ENCODE measurements around the gene HMCN1. TPM values are rescaled to one million over a fixed set of nuclear protein-coding genes. Genes with fewer than 3 reads are reported as not detected.
A peak's percentile ranks its signal among the peaks of the same experiment; 100 is the strongest.

HMCN1 gene
- under 1 TPM in 1 of 2 experiments, not detected in 1; under 0.01 TPM for total RNA-seq

DNA sequence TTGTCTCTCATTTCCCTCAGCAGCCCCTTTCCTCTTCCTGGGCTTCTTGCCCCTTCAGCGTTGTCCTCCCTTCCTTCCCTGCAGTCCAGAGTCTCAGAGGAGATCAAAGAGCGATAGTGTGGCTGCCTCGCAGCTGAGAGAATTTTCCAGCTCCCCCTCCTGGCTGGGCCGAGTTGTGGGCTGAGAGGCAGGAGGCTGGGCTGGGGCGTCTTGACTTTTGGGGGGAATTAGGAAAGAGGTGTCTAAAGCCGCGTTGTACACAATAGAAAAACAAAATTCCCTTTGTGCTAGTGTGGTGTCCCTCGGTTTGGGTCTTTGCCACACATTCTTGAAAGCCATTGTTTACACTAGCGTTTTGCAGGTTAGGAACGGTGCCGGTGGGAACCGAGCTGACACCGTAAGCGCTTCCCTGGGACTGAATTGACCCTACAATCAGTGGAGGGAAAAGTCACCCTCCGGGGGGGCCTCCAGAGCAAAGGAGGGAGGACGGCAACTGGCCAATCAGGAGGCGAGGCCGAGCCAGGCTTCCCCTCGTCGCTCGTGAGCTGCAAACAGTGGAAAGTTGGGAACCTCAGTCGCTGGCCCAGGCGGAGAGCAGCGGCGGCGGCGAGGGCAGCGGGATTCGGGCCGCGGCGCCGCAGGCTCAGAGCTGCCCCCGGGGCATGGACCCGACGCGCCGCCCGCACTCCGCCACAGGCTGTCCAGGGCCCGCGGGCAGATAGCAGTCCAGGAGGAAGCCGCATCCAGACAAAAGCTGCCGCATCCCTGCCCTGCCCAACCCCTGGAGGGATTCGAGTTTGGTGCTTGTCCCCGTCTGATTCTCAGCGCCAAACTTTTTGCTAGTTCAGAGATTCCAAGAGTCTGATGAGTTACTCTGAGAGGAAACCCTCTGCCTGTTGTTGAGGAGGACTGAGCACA lies at the start of gene HMCN1:
Gene HMCN1 (plus strand): TSS at position 574 of the 918 bp plus-strand sequence. CDS start 389 bp downstream, outside the sequence.
- H3K4me1 Mint-ChIP-seq, result peaks cover 18% of the 10 kb centered on the region
- CTCF ChIA-PET, result interaction anchor here (1.2 kb wide), 1 partner anchor 16 kb away, joined by 3 read pairs; no protein-coding TSS in a partner anchor
- H3K36me3 Mint-ChIP-seq (ENCODE audit: low read depth), result peaks cover 5% of the 10 kb centered on the region
- no peak within 1 kb of the TSS for H3K27ac Mint-ChIP-seq
- H3K9me3 Mint-ChIP-seq, result peaks cover 2% of the 10 kb centered on the region
- peak within 1 kb of the TSS; percentile 51 for H3K4me3 Mint-ChIP-seq
- DNase-seq, result peak; percentile 18
- peaks cover 54% of the 10 kb centered on the region for H3K27me3 Mint-ChIP-seq
- POLR2A ChIA-PET, result no interaction called here

DNA sequence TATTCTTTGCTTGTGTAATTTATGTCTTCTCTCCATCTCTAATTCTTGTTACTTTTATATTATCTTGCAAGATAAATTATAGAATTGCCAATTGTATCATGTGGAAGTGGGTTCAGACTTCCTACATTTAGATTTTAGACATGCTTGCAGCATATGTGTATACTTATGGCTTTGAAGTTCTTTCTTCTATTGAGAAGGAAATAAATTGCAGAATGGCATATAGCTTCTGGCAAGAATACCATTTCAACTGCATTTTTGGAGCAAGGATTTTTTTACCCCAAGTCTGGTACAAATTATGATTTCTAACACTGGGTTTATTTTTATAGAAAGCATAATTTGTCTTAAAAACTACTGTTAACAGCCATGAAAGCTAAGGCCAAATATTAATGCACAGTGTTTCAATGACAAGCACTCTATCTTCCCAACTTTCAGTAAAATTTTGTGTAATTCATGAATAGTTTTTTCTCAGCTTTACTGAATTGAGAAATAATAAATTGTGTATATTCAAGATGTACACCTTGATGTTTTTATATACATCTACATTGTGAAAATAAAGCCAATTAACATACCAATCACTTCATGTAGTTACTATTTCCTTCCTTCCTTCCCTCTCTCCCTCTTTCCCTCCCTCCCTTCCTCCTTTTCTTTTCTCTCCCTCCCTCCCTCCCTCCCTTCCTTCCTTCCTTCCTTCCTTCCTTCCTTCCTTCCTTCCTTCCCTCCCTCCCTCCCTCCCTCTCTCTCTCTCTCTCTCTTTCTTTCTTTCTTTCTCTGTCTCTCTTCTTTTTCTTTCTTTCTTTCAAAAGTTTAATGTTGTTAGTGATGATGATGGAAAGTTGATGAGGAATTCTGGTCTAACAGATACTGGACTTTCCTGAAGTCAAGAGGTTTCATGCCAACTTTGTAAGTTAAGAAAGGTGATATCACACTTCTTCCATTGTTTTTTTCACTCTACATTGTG lies 47.1 kb upstream of the HMCN1 start:
- ChIA-PET POLR2A (no interaction called here), CTCF (no interaction called here)
- Mint-ChIP-seq H3K4me3 (no peak overlapping the region), H3K27me3 (peaks cover 9% of the 10 kb centered on the region), H3K36me3 (ENCODE audit: low read depth) (no peaks in the 10 kb centered on the region), H3K4me1 (no peaks in the 10 kb centered on the region), H3K27ac (no peak overlapping the region), H3K9me3 (no peaks in the 10 kb centered on the region)
- DNase-seq, result no peak

DNA sequence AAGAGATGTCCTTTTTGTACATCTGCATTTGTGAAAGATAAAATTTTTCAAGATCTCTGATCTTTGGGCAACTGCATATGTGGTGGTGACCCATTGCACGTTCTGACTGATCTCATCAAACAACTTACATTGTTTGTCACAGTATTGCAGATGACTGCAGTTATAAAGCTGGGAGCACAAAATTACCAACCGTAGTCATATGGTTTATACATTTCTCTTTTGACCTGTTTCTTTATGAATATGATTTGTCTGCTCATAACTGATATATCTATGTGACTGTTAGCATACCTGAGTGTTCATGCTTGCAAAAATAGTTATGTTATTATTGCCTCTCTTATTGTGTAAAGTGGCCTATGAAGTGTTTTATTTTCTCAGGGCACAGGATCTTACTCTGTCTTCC lies 43.7 kb upstream of the HMCN1 start:
- POLR2A ChIA-PET, result no interaction called here
- no peak for DNase-seq
- Mint-ChIP-seq H3K4me1 (peaks cover 13% of the 10 kb centered on the region), H3K27ac (no peak overlapping the region), H3K27me3 (peaks cover 9% of the 10 kb centered on the region), H3K36me3 (ENCODE audit: low read depth) (peaks cover 11% of the 10 kb centered on the region), H3K9me3 (peaks cover 10% of the 10 kb centered on the region), H3K4me3 (no peak overlapping the region)
- CTCF ChIA-PET, result no interaction called here

DNA sequence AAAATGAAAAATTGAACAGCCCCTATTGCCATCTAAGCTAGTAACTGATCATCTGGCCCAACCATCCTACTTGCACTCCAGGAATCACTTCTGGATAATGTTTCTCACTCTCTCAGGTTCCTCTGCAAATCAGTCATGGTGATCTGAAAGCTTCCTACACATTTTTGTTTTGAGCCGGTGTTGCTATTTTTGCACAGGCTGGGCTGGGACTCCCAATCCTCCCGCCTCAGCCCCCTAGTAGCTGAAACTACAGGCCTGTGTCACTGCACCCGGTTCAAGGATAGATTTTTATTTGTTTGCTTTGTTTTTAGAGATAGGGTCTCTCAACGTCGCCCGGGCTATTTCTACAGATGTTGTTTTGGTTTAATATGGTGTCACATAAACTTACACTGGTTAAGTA lies 40.5 kb upstream of the HMCN1 start:
- H3K27ac Mint-ChIP-seq, result peak overlapping the region; percentile 41
- ChIA-PET CTCF (interaction anchor here (1.1 to 2.3 kb wide), 5 partner anchors 13 to 646 kb away, joined by 3 to 9 read pairs (median 3); no protein-coding TSS in a partner anchor), POLR2A (interaction anchor here (3.9 kb wide), 1 partner anchor 377 kb away, joined by 18 read pairs; the partner anchor contains the start of gene IVNS1ABP)
- peaks cover 10% of the 10 kb centered on the region for H3K9me3 Mint-ChIP-seq
- H3K27me3 Mint-ChIP-seq, result peaks cover 2% of the 10 kb centered on the region
- H3K4me3 Mint-ChIP-seq, result peak overlapping the region; percentile 39
- no peak for DNase-seq
- H3K4me1 Mint-ChIP-seq, result peaks cover 13% of the 10 kb centered on the region
- H3K36me3 Mint-ChIP-seq (ENCODE audit: low read depth), result peaks cover 11% of the 10 kb centered on the region

GRCh38 chr1:185694081-185694480 lies 40.1 kb upstream of the HMCN1 start:
- H3K36me3 Mint-ChIP-seq (ENCODE audit: low read depth), result peaks cover 11% of the 10 kb centered on the region
- H3K27ac Mint-ChIP-seq, result peak overlapping the region; percentile 41
- ChIA-PET CTCF (interaction anchor here (1.0 to 2.3 kb wide), 7 partner anchors 13 to 647 kb away, joined by 3 to 9 read pairs (median 3); no protein-coding TSS in a partner anchor), POLR2A (interaction anchor here (1.2 to 3.9 kb wide), 2 partner anchors 13 to 377 kb away, joined by 5 to 18 read pairs; partner anchors contain the start of gene IVNS1ABP)
- DNase-seq, result peak; percentile 36
- peak overlapping the region; percentile 39 for H3K4me3 Mint-ChIP-seq
- H3K27me3 Mint-ChIP-seq, result peaks cover 2% of the 10 kb centered on the region
- peaks cover 10% of the 10 kb centered on the region for H3K9me3 Mint-ChIP-seq
- H3K4me1 Mint-ChIP-seq, result peaks cover 13% of the 10 kb centered on the region

GRCh38 chr1:185695299-185695698 lies 38.9 kb upstream of the HMCN1 start:
- H3K27ac Mint-ChIP-seq, result no peak overlapping the region
- ChIA-PET CTCF (interaction anchor here (0.9 to 2.3 kb wide), 4 partner anchors 14 to 400 kb away, joined by 3 to 9 read pairs (median 4); no protein-coding TSS in a partner anchor), POLR2A (interaction anchor here (3.9 kb wide), 1 partner anchor 378 kb away, joined by 18 read pairs; the partner anchor contains the start of gene IVNS1ABP)
- peaks cover 13% of the 10 kb centered on the region for H3K4me1 Mint-ChIP-seq
- no peak for DNase-seq
- H3K9me3 Mint-ChIP-seq, result peaks cover 10% of the 10 kb centered on the region
- no peak overlapping the region for H3K4me3 Mint-ChIP-seq
- H3K27me3 Mint-ChIP-seq, result peaks cover 4% of the 10 kb centered on the region
- H3K36me3 Mint-ChIP-seq (ENCODE audit: low read depth), result peaks cover 11% of the 10 kb centered on the region

DNA sequence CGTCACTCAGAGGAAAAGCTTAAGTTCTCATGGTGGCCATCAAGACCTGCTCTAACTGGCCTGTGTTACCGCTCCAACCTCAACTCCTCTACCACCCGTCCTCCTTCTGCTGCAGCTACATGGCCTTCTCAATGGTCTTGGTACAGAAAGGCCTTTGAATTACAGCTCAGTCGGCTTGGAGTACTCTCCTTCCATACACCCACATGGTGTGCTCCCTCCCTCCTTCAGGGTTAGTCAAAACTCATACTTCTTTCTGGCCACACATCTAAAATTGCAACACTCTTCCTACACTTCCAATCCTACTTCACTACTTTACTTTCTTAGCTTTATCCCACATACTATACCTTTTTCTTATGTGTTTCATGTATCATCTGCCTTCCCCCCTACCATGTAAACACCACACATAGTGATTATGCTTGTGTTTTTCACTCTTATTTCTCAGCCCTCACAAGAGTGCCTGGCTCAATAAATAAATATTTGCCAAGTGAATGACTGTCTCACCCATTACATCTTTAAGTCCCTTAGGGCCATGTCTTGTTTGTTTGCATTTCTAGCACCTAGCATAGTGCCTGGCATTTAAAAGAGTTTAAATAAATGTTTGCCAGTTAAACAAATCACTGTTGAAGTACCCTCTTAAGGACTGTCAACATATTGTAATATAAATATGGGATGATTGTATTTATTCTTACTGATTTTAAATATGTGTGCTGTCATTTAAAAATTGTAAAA lies 37.6 kb upstream of the HMCN1 start:
- Mint-ChIP-seq H3K4me3 (no peak overlapping the region), H3K4me1 (peaks cover 21% of the 10 kb centered on the region), H3K27me3 (peaks cover 4% of the 10 kb centered on the region), H3K9me3 (peaks cover 10% of the 10 kb centered on the region), H3K36me3 (ENCODE audit: low read depth) (peaks cover 11% of the 10 kb centered on the region), H3K27ac (no peak overlapping the region)
- CTCF ChIA-PET, result interaction anchor here (0.6 to 2.2 kb wide), 5 partner anchors 15 to 1117 kb away, joined by 3 to 5 read pairs (median 3); no protein-coding TSS in a partner anchor
- DNase-seq, result no peak
- POLR2A ChIA-PET, result interaction anchor here (3.9 kb wide), 1 partner anchor 380 kb away, joined by 18 read pairs; the partner anchor contains the start of gene IVNS1ABP

DNA sequence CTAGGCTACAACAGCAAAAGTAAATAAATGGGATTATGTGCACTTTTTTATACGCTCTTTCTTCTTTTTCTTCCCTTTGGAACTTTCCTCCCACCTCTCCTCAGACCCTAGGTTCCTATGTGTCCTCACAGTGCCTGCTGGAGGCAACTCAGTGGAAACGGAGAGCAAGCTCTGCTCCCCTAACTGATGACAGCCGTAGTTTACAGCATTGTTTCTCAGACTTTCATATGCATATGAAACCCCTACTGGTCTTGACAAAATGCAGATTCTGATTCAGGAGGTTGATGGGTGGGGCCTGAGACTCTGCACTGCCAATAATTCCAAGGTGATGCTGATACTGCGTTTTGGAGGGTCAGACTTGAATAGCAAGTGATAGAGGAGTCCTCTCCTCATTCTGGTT lies 34.3 kb upstream of the HMCN1 start:
- H3K27me3 Mint-ChIP-seq, result peaks cover 1% of the 10 kb centered on the region
- H3K9me3 Mint-ChIP-seq, result no peaks in the 10 kb centered on the region
- H3K4me3 Mint-ChIP-seq, result no peak overlapping the region
- no peak for DNase-seq
- no peaks in the 10 kb centered on the region for H3K36me3 Mint-ChIP-seq (ENCODE audit: low read depth)
- peaks cover 12% of the 10 kb centered on the region for H3K4me1 Mint-ChIP-seq
- H3K27ac Mint-ChIP-seq, result no peak overlapping the region
- POLR2A ChIA-PET, result no interaction called here
- CTCF ChIA-PET, result no interaction called here

DNA sequence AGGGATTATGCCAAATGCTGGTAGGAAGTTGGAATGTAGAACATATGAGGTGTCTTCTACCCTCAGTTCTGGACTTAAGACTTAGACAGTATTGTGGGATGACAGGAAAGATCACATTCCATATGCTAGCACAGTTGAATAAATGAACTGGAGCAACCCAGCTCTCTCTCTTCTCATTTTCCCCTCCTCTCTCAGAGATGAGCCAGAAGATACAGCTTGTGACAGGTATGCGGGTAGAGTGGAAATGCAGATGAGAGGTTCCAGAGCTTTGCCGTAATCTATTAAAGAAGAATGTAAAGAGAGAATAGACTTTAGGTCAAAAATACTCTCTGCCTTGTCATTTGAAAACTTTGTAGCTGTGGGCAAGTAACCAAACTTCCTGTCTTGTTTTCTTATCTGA lies 32.5 kb upstream of the HMCN1 start:
- Mint-ChIP-seq H3K36me3 (ENCODE audit: low read depth) (no peaks in the 10 kb centered on the region), H3K4me3 (no peak overlapping the region), H3K9me3 (peaks cover 2% of the 10 kb centered on the region), H3K27me3 (peaks cover 3% of the 10 kb centered on the region), H3K27ac (no peak overlapping the region), H3K4me1 (peaks cover 12% of the 10 kb centered on the region)
- POLR2A ChIA-PET, result no interaction called here
- CTCF ChIA-PET, result interaction anchor here (0.5 kb wide), 1 partner anchor 41 kb away, joined by 3 read pairs; no protein-coding TSS in a partner anchor
- DNase-seq, result no peak

GRCh38 chr1:185704181-185704580 lies 30.0 kb upstream of the HMCN1 start:
- peaks cover 5% of the 10 kb centered on the region for H3K27me3 Mint-ChIP-seq
- CTCF ChIA-PET, result no interaction called here
- H3K27ac Mint-ChIP-seq, result no peak overlapping the region
- POLR2A ChIA-PET, result no interaction called here
- H3K4me1 Mint-ChIP-seq, result peaks cover 12% of the 10 kb centered on the region
- no peak for DNase-seq
- H3K9me3 Mint-ChIP-seq, result peaks cover 2% of the 10 kb centered on the region
- no peaks in the 10 kb centered on the region for H3K36me3 Mint-ChIP-seq (ENCODE audit: low read depth)
- no peak overlapping the region for H3K4me3 Mint-ChIP-seq

GRCh38 chr1:185716095-185716494 lies 18.1 kb upstream of the HMCN1 start:
- POLR2A ChIA-PET, result no interaction called here
- no peaks in the 10 kb centered on the region for H3K4me1 Mint-ChIP-seq
- H3K27ac Mint-ChIP-seq, result no peak overlapping the region
- H3K36me3 Mint-ChIP-seq (ENCODE audit: low read depth), result no peaks in the 10 kb centered on the region
- H3K9me3 Mint-ChIP-seq, result no peaks in the 10 kb centered on the region
- CTCF ChIA-PET, result no interaction called here
- no peak overlapping the region for H3K4me3 Mint-ChIP-seq
- DNase-seq, result no peak
- H3K27me3 Mint-ChIP-seq, result peaks cover 18% of the 10 kb centered on the region

DNA sequence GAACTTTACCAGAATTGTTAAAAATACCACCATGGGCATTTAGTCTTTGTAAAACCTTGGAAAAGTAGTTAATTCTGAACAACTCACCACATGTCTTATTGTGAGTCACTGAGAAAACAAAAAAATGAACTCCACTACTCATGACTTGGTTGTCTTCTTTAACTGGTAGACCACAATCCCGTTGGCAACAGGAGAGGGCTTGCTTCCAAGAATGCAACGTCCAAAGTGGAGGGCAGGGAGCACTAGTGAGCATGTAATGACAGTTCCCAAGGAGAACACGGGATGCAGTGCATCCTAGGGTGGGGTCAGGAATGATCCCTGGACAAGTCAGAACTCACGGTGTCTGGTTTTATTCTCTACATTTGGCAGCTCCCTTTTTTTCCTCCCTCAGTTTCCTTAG lies 15.2 kb upstream of the HMCN1 start:
- Mint-ChIP-seq H3K36me3 (ENCODE audit: low read depth) (no peaks in the 10 kb centered on the region), H3K27ac (no peak overlapping the region)

More for the DNA sequence above, 15.2 kb upstream of the HMCN1 start:
- CTCF ChIA-PET, result interaction anchor here (1.4 kb wide), 1 partner anchor 16 kb away, joined by 3 read pairs; the partner anchor contains the start of gene HMCN1
- peaks cover 18% of the 10 kb centered on the region for H3K27me3 Mint-ChIP-seq
- DNase-seq, result no peak
- H3K4me3 Mint-ChIP-seq, result no peak overlapping the region
- POLR2A ChIA-PET, result no interaction called here
- no peaks in the 10 kb centered on the region for H3K9me3 Mint-ChIP-seq
- no peaks in the 10 kb centered on the region for H3K4me1 Mint-ChIP-seq
